OCI-M1 (cell line): Measurements from ENCODE around the gene CST7.

Experiments
- DNase-seq: peaks from one replicate; lab custom pipeline; 2025; lab: John Stamatoyannopoulos, UW

CST7 gene

DNA sequence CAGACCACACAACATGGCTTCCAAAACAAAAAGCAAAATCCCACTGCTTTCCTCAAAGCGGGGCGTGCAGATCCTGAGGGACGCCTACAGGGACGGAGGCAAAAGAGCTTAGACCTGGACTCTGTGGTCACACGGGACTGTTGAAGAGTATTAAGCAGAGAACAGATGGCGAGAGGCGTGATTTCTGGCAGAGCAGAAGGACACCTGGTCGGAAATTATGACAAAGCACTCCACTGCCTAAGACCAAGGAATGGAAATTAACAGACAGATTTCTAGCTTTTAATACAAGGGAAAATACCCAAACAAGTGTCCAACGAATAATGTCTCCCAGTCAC lies 15.4 kb downstream of the CST7 start:
- DNase-seq = no peak

DNA sequence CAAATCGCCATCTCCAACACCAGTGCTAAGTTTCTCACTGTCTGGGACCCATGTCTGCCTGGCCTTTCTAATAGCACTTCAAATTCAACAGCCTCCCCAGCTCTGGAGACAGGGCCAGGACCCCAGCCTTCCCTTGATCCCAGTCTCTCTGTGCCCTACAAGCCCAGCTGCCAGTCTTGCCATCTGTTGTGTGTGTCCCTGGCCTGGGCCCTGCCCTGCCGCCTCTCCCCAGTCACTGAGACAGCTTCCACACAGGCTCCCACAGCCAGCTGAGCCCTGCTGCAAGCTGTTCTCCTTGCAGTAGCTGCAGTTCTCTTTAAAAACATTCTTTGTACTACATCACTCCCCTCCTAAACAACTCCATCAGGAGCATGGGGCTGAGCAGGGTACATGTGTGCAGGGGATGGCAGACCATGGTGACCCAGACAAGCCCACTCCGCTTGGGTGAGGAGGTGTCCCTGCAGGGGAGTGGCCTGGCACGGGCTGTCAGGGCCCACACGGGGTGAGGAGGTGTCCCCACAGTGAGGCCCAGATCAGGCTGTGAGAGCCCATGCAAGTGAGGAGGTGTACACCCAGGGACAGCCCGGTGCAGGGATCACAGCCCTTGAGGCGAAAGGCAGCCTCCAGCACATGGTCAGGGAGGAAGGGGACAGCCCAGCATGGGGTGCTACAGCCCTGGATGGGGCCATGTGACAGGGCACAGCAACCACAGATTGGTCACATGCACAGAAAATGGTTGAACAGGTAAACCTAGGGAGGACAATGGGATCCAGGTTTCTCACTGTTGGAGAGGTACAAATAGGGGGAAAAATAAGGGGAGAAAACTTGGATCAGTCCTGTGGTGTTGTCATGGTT lies 16.2 kb downstream of the CST7 start:
- DNase-seq = no peak

DNA sequence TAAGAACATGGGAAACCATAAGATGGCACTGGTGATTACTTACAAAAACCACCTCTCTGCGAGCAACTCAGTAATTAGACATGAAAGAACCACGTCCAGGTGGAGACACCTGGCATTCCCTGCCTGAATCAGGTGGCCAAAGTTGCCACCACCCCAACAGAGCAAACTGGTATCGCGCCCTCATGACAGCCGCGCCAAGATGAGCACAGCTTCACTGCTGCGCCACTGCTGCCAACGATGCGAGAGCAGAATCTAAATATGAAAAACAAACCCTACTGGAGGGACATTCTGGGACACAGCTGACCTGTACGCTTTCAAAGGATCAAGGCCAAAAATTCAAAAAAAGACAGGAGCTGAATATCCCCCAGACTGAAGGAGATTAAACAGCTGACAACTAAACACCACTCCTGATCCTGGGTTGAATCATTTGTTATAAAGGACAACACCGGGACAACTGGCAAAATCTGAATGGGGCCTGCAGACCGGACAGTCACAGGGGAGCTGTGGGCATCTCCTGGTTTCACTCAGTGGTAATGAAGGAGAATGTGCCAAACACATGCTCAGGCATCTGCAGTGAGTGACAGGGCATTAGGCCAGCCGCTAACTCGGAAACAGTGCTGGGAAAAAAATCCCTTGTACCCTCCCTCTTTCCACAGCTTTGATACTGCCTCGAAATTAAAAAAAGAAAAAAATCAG lies 17.4 kb downstream of the CST7 start:
- no peak for DNase-seq

DNA sequence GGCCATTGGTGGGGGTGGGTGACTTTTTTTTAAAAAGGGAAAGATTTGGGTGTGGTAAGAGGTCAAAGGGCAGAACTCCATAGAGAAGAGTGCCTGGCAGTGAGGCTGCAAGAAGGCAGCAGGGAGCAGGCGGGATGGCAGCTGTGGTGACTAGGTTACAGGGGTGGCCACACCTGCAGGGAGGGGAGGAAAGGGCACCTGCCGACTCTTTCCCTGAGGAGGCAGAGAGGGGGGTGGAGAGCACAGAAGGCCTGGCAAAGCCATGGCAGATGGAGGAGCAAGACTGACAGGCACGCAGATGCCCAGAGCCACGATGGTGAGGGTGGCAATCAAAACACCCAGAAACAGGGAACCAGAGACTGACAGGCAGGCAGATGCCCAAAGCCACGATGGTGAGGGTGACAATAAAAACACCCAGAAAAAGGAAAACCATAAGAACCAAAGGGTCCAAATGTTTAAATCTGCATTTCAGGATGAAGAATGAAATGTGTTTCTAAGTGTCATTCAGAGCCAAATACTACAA lies 19.3 kb downstream of the CST7 start:
- DNase-seq = no peak

DNA sequence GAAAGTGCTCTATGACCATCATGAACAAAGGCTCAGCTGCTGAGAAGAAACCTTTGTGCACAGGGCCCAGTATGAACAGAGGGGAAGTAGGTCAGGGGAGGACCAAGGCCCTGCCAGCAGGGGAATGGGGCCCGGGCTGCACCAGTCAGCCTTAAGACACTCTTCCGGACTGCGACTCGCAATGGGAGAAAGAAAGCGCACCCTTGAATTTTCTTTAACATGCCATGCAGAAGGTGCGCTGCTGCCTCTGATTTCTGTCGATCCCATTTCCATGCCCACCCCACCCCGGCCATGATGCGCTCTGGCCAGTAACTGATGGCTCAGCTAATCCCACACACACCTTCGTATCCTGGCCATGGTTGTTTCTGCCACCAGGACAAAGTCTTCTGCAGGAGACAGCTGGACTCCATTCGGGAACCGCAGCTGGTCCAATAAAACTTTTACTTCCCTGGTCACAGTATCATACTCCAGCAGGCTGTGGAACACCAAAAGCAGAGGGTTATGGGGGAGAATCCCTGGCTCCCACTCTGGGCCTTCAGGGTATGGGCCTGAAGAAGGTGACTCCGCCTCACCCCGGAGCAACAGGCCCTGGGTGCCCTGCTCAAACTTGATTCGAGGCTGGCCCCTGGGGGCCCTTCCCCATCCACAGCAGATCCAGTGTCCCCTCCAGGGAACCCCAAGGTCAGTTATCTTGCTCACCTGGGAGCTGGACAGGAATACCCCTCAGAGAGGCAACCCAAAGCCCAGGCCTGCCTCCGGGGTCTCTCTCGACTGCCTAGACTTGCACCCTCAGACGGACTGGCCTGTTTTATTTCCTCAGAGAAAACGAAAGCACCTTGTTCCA lies 20.3 kb downstream of the CST7 start:
- no peak for DNase-seq

DNA sequence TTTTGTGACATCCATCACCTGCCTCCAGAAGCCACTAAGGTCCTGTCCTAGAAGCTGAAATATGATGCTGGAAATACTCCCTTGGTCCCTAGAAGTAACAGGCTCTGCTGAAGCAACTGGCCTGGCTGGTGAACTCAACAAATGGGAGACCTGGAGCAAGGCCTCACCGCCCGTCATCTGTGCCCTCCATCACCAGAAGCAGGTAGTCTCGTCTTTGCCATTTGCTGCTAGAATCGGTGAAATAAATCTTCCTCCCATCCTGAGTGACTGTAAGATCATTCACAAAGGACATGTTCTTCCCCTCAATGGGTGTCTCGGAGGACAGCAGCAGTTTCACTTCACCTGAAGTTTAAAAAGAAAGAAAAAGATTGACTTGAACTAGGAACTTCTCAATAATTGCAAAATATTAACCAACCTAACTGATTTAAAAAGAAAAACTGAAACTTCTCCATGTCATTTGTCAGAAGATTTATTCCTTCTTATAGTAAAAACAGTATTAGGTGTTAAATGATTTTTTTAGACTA lies 21.0 kb downstream of the CST7 start:
- no peak for DNase-seq

DNA sequence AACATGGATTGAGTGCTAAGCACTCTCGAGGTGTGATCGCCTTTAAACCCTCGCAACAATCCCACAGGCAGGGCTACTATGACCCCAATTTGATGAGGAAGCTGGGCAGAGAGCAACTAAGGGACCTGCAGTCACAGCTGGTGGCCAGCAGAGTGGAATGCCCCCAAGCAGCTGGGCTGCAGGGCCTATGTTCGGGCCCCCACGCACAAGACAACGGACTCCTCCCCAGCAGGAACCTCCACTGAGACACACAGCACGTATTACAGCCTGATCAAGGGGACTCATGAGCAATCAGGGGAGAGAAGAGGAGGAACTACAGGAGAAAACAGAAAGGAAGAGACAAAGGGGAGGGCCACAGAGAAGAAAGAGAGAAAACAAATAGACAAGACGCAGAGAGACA lies 21.7 kb downstream of the CST7 start:
- DNase-seq = no peak

DNA sequence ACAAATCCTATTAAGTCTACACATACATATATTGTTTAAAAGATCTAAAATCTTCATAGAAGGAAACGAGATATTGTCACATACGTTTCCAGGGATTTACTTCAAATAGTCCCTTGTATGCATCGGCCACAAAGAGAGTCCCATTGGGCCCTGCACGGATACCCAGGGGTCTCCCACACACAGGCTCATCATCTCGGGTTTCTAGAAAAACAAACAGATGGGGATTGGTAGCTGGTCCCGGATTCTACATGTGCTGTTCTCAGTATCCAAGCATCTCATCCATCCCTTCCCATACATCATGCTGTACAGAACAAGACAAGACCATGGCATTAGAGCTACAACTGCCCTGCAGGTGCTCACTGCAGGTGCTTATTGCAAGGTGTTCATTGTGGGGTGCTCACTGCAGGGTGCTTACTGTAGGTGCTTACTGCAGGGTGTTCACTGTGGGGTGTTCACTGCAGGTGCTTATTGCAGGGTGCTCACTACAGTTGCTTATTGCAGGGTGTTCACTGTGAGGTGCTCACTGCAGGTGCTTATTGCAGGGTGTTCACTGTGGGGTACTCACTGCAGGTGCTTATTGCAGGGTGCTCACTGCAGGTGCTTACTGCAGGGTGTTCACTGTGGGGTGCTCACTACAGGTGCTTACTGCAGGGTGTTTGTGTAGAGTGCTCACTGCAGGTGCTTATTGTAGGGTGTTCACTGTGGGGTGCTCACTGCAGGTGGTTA lies 22.5 kb downstream of the CST7 start:
- no peak for DNase-seq

DNA sequence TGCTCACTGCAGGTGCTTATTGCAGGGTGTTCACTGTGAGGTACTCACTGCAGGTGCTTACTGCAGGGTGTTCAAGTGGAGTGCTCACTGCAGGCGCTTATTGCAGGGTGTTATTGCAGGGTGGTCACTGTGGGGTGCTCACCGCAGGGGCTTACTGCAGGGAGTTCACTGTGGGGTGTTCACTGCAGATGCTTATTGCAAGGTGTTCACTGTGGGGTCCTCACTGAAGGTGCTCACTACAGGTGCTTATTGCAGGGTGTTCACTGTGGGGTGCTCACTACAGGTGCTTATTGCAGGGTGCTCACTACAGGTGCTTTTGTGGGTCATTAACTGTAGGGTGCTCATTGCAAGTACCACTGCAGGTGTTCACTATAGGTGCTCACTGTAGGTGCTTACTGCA lies 23.3 kb downstream of the CST7 start:
- DNase-seq = no peak

DNA sequence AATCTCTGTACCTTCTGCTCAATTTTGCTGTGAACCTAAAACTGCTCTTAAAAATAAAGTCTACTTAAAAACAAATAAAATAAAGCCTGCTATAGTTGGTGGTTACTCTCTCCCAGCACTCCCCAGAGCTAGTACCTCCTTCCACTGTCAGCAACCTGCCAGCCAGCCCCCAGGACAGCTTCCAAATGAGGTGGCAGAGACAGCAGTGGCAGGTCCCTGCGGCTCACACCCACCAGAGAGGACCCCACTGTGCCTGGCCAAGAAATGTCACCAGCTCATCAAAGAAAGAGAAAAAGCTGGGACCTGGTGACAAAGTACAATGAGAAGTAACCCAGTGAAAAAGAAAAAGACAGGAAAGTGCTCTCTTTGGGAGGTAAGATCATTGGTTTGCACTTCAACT lies 28.3 kb downstream of the CST7 start:
- DNase-seq = no peak

DNA sequence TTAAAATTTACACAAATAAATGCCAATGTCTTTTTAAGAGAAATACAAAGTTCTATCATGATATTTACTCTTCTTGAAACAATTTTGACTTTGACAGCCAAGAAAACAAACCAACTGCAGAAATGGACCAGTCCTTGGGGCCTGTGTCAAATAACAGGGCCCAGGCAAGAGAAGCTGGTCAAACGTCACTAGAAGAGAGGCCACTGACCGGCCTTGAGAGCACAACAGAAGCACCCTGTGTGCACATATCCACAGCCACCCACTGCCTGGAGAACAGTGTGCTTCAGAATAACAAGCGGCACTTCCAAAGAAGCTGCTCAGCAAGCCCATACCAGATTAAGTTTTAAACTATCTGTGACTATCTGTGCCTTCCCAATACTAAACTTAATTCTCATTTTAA lies 28.7 kb downstream of the CST7 start:
- DNase-seq = no peak

DNA sequence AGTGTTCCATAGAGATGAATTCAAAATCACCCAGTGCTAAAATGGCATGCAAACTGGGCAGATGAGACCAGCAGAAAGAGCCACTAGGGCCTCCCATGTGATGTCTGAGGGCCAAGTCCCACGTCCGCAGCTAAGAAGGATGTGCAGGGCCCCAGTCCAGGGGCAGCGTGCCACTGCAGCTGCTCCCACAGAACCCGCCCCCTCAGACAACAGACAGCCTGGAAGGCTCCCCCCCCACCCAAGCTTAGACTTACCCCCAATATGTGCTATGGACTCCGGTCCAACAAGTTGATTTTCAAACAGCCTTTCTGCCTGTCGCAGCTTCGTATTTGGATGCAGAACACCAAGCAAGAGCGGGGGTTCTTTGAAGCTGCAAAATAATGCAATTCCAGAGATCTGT lies 29.4 kb downstream of the CST7 start:
- no peak for DNase-seq

DNA sequence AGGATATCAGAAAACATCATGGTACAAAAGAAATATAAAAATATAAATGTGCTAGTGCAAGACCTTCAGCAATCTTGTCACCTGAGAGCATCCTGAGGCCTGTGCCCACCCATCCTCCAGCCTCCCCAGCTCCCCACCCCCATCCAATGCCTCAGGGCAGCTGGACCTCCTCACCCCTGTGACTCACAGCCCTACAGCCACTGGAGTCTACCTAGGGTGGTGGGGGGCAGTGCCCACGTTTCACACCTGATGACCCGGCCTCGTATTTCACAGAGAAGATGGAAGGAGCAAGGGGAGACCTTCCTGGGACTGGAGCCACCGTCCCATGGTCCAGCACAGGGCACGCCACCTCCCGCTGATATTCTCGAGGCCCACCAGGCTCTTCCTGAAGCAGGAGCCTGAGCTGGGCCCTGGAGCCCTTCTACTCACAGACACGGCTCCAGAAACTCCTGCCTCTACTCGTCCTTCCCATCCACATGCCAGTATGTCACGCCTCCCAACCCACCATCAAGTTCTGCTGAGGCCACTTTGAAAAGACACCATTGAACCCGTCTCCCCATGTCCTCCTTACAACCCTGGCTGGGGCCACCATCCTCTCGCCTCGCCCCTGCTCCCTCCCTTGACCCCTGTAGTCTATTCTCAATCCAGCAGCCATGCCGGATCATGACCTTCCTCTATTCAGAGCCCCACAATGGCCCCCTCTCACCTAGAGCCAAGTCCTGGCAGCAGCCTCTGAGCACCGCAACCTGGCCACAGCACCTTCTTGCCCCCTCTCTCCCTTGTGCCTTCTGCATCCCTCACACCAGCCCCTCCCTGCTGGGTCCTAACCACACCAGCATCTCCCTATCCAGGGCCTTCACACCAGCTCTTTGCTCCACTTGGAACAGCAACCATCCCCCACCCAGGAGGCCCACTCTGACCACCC lies 30.2 kb downstream of the CST7 start:
- no peak for DNase-seq

DNA sequence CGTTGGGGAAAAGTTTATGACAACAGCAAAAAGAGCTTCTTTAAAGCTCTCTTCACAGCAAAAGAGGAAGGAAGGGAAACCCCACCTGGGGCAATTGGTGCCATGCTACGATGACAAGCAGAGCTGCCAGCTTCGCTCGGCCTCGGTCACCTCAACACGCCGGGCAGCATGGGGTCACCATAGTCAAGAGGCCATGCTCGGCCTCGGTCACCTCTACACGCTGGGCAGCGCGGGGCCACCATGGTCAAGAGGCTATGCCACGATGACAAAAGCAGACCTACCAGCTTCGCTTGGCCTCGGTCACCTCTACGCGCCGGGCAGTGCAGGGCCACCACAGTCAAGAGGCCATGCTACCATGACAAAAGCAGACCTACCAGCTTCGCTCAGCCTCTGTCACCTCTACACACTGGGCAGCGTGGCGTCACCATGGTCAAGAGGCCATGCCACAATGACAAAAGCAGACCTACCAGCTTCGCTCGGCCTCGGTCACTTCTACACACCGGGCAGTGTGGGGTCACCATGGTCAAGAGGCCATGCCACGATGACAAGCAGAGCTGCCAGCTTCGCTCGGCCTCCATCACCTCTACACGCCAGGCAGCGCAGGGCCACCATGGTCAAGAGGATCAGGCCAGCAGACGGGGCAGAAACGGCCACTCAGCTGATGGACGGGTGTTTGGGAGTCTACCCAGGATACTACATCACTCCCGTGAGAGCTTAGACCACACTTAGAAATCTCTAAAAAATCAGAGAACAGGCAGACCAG lies 31.4 kb downstream of the CST7 start:
- DNase-seq = no peak

DNA sequence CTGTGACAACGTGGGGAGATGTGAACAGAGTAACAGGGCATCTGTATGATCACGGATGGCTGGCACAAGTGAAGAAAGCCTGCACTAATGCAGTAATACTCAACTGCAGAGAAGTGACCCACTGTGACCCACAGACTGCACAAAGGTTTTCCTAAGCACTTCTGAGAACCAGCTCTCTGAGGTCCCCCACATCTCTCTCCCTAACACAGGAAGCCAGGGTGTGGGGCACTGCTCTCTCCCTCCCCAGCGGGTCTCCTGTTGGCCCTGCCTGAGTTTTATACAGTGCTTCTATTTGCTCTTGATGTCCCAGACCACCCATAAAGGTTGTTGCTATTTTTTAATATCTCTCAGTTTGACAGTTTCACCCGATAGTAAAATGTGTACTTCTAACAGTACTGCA lies 32.2 kb downstream of the CST7 start:
- no peak for DNase-seq

DNA sequence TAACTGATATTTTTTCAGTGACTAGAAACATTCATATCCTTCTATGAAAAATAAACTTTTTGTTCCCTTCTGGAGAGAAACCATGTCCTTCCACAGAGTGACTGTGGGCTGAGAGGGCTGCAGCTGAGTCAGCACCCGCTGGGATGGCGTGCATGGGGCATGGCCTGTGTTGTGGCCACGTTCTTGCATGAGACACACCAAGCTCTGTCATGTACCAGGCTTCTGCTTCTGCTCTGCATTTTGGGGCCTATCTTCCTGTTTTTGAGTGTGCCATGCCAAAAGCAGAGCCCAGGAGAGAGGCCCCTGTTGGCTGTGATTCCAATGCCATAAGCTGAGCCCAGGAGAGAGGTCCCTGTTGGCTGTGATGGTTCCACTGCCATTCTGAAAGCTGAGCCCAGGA lies 32.7 kb downstream of the CST7 start:
- no peak for DNase-seq

DNA sequence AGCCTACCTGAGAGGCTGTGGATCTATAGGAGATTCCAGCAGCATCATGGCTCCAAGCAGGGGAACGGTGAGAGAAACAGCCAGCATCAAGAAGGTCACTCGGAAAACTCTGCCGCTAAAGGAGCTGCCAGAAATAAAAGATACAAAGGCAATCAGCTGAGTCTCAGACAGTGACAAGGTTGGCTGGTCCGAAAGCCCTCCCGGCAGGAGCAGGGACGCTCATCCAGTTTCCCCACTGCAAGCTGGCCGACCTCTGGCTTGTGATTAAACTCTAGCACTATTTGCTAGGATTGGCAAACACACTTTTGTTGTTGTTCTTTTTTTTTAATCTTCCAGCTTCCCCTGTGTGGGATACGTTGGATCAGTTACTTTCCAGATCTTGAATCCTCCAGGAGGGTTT lies 34.8 kb downstream of the CST7 start:
- no peak for DNase-seq

DNA sequence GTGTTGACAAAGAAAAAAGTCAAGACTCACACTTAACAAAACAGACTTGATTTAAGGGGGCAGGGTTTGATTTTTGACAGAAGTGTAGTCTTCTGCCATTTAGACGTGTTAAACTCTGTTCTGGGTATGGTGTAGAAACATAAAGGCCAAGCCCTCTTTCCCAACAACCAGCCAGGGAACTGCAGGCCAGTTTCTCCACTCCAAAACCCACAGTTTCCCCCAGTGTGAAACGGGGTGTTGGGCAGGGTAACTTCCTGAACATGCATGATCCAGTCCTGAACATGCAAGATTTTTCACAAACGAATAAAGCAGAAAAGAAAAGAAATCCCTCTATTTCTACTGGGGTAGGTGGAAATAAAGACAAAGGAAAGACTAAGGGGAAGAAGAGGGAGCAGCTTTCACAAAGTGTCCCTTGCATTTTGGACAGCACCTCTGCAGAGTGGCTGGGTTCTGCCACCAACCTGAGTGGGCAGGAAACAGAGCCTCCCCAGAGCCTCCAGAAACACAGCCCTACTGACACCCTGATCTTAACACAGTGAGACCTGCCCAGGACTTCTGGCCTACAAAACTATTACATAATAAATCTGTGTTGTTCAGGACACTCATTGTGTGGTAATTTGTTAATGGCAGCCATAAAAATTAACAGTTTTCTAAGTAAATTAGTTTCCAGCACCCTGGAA lies 36.0 kb downstream of the CST7 start:
- no peak for DNase-seq

DNA sequence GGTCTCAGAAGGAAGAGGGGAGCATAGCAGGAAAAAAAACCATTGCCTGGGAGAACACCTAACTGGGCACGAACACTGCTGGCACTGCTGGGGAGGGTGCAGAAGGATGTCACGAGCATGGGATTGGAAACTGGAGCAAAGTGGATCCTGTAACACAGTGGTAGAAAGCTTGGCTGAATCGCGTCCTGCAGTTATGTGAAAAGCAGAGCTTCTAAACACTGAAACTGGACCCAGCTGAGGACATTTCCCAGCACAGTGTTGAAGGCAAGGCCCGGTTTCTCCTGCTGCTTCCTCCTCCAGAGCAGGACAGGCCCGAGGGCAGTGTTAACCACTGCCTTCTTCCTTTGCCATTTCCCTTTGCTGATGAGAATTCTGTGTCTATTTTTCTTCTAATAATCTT lies 36.7 kb downstream of the CST7 start:
- DNase-seq = no peak
